ENCODE data around the gene IGSF3.
A peak's percentile ranks its signal among the peaks of the same experiment; 100 is the strongest.
"Not testable (repeated sequence)": the region's sequence is repeated elsewhere in the genome, so short reads cannot be mapped to it uniquely, and the experiment has no call there.

IGSF3 gene

GRCh38 chr1:116608151-116608550 lies 59.4 kb downstream of the IGSF3 start:
- Mint-ChIP-seq H3K27ac (peak overlapping the region; percentile 82), H3K4me1 (peaks cover 20% of the 10 kb centered on the region)
- H3K4me3 Mint-ChIP-seq, result not testable (repeated sequence)

DNA sequence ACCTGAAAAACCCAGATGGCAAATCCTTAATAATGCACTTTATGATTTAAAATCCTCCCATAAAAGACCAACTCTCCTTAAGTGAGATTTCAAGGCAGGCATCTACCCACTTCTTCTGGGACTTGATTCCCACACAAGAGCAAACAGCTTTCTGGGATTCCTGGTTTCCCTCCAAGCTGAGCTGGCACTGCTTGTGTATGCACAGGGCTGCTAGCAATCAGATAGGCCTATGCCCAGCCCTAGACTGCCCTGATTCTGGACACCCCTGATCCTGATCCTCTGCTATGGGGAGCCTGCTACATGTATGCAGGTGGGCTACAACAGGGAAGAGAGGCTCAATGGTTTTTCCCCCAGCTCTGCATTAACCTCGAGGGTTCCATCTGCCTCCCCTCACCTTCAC lies 60.1 kb downstream of the IGSF3 start:
- H3K27ac Mint-ChIP-seq, H3K9me3 Mint-ChIP-seq, H3K36me3 Mint-ChIP-seq, H3K27me3 Mint-ChIP-seq: not testable (repeated sequence)
- H3K4me1 Mint-ChIP-seq, result peaks cover 20% of the 10 kb centered on the region
- peak overlapping the region; percentile 28 for H3K4me3 Mint-ChIP-seq

More at GRCh38 chr1:116608151-116608550, 59.4 kb downstream of the IGSF3 start:
- H3K9me3 Mint-ChIP-seq, H3K27me3 Mint-ChIP-seq, H3K36me3 Mint-ChIP-seq: not testable (repeated sequence)

- peak overlapping the region; percentile 16 for H3K4me3 Mint-ChIP-seq
- H3K27ac Mint-ChIP-seq, H3K27me3 Mint-ChIP-seq, H3K9me3 Mint-ChIP-seq, H3K36me3 Mint-ChIP-seq: not testable (repeated sequence)
- H3K4me1 Mint-ChIP-seq, result peaks cover 20% of the 10 kb centered on the region
Observed at GRCh38 chr1:116606067-116606466, 61.5 kb downstream of the IGSF3 start.

- no peaks in the 10 kb centered on the region for H3K36me3 Mint-ChIP-seq
- no peak overlapping the region for H3K4me3 Mint-ChIP-seq
- peaks cover 20% of the 10 kb centered on the region for H3K4me1 Mint-ChIP-seq
- no peak overlapping the region for H3K27ac Mint-ChIP-seq
- no peaks in the 10 kb centered on the region for H3K9me3 Mint-ChIP-seq
- H3K27me3 Mint-ChIP-seq, result no peaks in the 10 kb centered on the region
Observed at GRCh38 chr1:116605315-116605714, 62.2 kb downstream of the IGSF3 start.

GRCh38 chr1:116604408-116604807 lies 63.1 kb downstream of the IGSF3 start:
- peaks cover 20% of the 10 kb centered on the region for H3K4me1 Mint-ChIP-seq
- not testable (repeated sequence) for H3K9me3 Mint-ChIP-seq, H3K4me3 Mint-ChIP-seq, H3K27ac Mint-ChIP-seq, H3K36me3 Mint-ChIP-seq, H3K27me3 Mint-ChIP-seq

DNA sequence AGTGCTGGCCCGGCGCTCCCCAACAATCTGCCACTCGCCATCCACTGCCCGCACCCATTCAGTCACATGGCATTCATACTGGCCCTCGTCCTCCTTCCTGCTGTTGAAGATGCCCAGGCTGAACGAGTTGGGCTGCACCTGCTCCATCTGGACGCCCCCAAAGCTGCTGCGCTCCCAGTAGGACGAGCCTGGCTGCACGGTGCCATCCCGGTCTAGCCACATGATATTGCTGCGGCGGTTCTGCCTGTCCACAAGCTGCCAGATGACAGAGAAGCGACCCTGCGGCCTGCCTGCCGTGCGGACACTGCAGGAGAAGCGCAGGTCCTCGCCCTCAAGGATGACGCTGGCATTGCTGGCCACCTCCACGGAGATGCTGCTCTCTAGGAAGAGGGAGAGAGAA lies 63.9 kb downstream of the IGSF3 start:
- not testable (repeated sequence) for H3K9me3 Mint-ChIP-seq, H3K4me3 Mint-ChIP-seq, H3K27ac Mint-ChIP-seq, H3K36me3 Mint-ChIP-seq, H3K27me3 Mint-ChIP-seq
- H3K4me1 Mint-ChIP-seq, result peaks cover 17% of the 10 kb centered on the region

- not testable (repeated sequence) for H3K27ac Mint-ChIP-seq, H3K4me1 Mint-ChIP-seq, H3K4me3 Mint-ChIP-seq, H3K36me3 Mint-ChIP-seq, H3K27me3 Mint-ChIP-seq, H3K9me3 Mint-ChIP-seq
Observed at GRCh38 chr1:116599369-116599768, 68.2 kb downstream of the IGSF3 start.

DNA sequence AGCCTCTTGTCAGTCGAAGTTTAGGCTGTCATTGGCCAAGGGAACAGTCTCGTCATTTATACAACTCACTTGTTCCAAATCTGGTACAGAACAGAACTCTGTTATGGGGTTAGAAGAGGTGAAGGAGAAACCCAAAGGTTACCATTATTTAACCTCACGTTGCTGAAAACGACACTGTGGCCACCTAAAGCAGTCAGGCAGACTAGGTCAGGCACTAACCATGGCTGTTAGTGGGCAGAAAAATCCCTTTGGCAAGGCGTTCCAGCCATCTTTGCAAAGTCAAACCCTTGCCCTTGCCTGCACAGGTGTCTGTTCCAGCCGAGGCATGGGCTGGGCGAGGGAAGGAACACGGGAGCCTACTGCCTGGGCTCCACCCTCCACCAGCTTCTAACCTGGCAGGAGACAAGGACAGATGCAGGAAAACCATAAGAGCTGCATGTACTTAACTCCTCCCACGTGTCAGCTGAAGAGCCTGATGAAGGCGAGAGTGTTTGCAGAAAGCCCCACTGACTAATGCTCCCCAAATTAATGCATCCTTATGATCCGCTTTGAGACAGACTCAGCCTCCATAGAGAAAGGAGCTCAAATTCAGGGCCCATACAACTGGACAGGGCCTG lies 69.0 kb downstream of the IGSF3 start:
- not testable (repeated sequence) for H3K9me3 Mint-ChIP-seq, H3K4me1 Mint-ChIP-seq, H3K27me3 Mint-ChIP-seq, H3K36me3 Mint-ChIP-seq, H3K27ac Mint-ChIP-seq, H3K4me3 Mint-ChIP-seq

DNA sequence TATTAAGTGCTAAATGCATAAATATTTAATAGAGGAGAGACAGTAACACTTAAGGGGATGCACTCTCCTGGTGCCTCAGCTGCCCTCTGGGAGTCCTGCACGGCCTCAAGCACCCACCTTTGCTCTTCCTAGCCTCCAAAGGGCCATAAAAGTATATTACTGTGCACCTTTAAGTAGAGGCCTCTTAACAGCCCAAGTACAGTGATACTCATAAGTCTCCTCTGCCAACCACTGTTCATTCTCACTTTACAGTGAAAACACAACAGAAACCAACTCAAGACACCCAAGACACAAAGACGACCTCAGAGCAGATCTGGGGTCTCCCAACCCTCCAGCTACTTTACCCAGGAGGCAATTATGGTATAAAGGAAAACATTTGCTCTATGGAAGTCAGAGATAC lies 70.1 kb downstream of the IGSF3 start:
- H3K4me1 Mint-ChIP-seq, H3K36me3 Mint-ChIP-seq, H3K27ac Mint-ChIP-seq, H3K4me3 Mint-ChIP-seq, H3K27me3 Mint-ChIP-seq, H3K9me3 Mint-ChIP-seq: not testable (repeated sequence)

DNA sequence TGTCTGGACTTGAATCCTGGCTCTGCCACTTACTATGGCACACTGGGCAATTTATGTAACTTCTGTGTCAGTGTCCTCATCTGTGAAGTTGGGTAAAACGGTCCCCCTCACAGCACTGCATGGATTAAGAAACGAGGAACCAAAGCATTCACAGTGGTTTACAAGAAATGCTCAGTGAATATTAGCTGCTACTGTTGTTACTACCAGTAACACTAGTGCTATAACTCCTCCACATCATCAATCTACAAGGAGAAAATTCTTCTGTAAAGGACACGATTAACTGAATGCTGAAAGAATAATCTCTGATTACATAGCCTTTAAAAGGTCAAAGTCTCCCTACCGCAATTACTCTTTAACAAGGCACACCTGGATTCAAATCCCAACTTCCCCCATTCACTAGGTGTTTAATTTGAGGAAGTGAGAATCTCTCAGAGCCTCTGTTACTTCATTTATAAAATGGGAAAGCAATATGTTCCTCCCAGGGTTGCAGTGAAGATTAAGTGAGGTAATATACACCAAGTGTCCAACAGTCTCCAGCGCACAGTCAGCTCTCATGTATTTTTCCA lies 70.7 kb downstream of the IGSF3 start:
- H3K27ac Mint-ChIP-seq, H3K27me3 Mint-ChIP-seq, H3K36me3 Mint-ChIP-seq, H3K4me1 Mint-ChIP-seq, H3K4me3 Mint-ChIP-seq, H3K9me3 Mint-ChIP-seq: not testable (repeated sequence)

DNA sequence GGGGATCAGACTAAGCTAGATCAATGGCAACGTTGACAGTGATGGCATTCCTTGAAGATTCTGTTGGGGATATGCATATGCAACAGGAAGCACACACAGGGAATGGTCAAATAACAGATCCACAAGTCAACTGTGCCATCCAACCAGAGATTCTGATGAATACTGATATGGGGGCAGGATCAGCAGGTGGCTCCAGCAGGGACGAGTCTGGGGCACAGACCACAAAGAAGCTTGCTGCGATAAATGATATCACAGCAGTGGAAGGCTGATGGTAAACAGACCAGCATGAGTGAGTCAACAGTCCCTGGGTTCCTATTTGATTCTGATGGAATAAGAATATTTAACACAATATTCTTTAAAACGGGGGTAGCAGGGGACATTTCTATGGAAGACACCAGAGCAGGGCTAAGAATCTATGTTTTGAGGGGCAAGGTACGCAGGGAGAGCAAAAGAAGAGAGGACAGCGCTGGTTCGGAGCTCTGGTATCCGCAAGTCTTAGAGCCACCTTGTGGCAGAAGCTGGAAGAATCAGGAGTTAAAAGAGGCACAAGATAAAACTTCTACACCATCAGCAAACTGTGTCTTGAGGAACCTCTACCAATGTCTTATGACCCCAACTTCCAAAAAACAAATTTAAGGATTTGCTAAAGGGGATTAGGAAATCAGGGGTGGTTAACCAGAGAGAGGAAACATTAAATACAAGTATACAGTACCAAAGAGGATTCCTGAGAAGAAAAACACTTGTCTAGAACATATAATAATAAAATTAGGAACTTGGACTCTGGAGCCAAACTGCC lies 71.4 kb downstream of the IGSF3 start:
- not testable (repeated sequence) for H3K27me3 Mint-ChIP-seq, H3K9me3 Mint-ChIP-seq, H3K36me3 Mint-ChIP-seq, H3K4me1 Mint-ChIP-seq
- peak overlapping the region; percentile 48 for H3K4me3 Mint-ChIP-seq
- peak overlapping the region; percentile 0 for H3K27ac Mint-ChIP-seq

DNA sequence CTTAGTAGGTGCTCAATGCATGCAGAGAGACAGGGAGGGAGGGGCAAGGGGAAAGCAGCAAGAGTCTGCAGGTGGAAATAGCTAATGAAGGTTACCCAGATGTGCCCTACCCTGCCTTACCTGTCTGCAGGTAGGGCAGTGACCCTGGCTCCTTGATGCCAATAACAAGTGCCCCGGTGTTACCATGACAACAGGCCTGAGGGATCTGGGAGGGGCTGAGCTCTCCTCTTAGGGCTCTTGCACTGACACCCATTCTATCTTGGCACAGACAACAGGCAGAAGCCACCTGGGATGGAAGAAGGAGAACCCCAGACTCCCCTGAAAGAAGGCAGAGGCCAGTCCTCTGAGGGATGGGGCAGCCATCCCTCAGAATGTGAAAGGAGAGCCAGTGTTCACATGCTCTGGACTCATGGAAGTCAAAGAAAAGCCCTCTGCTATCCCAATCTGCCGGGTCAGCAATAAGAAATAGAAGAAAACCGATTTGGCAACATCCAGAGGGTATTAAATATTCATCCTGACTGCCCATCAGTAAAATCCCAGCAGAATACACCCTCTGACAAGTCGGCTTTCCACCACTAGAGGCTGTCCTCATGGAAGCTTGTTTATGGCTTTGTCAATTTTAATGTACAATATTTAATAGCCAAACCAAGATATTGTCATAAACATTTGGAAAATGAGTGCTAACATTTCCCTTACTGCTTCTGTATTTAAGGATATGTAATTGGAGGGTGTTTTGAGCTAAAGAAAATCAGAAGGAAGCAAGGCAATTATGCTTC lies 72.3 kb downstream of the IGSF3 start:
- not testable (repeated sequence) for H3K4me1 Mint-ChIP-seq, H3K27me3 Mint-ChIP-seq, H3K36me3 Mint-ChIP-seq, H3K9me3 Mint-ChIP-seq, H3K27ac Mint-ChIP-seq
- peak overlapping the region; percentile 42 for H3K4me3 Mint-ChIP-seq

DNA sequence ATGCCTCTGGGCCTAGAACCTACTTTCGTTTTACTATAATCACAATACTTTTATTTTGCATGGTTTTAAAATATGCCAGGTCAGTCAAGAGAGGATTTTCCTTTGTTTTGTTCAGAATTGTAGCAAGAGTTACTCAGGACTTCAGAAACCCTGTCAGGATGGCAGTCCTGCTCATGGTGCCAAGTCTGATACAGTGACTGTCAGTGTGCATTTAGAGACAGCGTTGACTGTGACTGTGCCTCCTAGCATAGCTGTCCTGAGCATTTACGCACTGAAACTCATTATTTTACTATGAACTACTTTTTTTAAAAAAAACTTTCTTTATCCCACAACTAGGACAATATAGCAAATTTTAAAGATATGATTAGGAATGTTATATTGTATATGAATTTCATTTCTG lies 73.6 kb downstream of the IGSF3 start:
- H3K4me3 Mint-ChIP-seq, H3K27me3 Mint-ChIP-seq, H3K27ac Mint-ChIP-seq, H3K9me3 Mint-ChIP-seq, H3K36me3 Mint-ChIP-seq, H3K4me1 Mint-ChIP-seq: not testable (repeated sequence)

- H3K4me3 Mint-ChIP-seq, H3K9me3 Mint-ChIP-seq, H3K27ac Mint-ChIP-seq, H3K4me1 Mint-ChIP-seq, H3K36me3 Mint-ChIP-seq, H3K27me3 Mint-ChIP-seq: not testable (repeated sequence)
Observed at GRCh38 chr1:116593401-116593800, 74.1 kb downstream of the IGSF3 start.

GRCh38 chr1:116591951-116592605 lies 75.5 kb downstream of the IGSF3 start:
- not testable (repeated sequence) for H3K9me3 Mint-ChIP-seq, H3K36me3 Mint-ChIP-seq, H3K27me3 Mint-ChIP-seq, H3K27ac Mint-ChIP-seq, H3K4me1 Mint-ChIP-seq, H3K4me3 Mint-ChIP-seq
